IPS-11a (cell line): Measurements from ENCODE around the gene CNTN6.

ENCODE experiments used
- H3K4me3 ChIP-seq: one replicate; pipeline ENCODE4 v1.5.1; 2013; ENCODE audit warnings: low read depth, low read length, control low read depth

The CNTN6 gene

DNA sequence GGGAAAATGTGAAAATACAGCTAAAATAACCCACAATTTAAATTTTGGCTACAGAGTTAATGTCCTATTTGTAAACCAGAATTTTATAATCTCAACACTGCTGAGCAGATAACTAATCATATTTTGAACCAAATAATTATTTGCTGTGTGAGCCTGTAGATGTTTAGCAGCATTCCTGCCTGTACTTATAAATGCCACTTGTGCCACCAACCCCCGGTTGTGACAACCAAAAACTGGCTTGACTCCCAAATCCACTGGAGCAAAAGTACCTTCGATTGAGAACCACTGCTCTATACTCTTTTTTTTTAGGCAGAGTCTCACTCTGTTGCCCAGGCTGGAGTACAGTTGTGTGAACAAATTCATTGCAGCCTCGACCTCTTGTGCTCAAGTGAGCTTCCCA lies 78.5 kb downstream of the CNTN6 start:
- no peak overlapping the region for H3K4me3 ChIP-seq

DNA sequence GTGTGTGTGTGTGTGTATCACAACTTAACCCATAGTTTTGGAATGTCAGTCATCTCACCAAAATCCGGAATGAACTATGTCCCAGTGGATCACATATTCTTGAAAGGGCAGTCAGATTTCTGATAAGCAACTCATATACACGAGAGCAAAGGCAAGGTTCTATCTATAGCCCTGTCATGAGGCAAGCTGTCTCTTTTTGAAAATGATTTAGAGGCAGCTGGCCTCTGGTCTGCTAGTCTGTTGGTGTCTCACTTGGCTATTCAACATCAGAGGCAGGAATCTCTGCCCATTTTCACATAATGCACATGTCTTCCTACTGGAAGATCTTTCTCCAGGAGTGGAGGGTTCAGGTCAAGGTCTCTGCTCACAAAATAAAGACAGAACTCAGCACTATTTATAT lies 79.8 kb downstream of the CNTN6 start:
- H3K4me3 ChIP-seq = no peak overlapping the region

- no peak overlapping the region for H3K4me3 ChIP-seq
Measured at GRCh38 chr3:1179146-1179545, 86.3 kb downstream of the CNTN6 start.

DNA sequence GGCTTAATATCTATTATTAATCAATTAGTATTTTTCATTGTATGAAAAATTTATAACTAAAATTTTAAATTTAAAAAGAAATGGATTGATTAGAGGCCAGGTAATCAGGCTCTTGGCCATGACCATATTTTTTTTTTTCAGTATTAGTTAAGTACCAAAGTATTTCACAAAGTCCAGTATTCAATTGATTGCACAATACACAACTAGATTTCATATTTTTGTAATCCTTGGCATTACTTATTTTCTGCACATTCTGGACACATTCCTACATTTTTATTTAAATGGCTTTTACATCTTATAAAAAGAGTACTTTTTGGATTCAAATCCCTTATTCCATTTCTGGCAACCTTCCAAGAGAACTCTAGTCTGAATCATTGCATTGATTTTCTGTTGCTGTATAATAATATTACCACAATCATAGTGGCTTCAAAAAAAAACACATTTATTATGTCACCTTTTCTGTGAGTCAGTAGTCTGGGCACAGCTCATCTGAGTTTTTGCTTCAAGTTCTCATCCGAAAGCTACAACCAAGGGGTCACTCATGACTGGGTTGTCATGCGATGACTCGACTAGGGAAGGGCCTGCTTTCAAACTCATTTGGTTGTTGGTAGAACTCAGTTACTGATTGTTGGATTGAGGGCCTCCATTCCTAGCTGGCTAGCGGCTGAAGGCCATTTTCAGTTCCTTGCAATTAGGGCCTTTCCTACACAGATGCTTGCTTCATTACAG lies 90.7 kb downstream of the CNTN6 start:
- H3K4me3 ChIP-seq = no peak overlapping the region

DNA sequence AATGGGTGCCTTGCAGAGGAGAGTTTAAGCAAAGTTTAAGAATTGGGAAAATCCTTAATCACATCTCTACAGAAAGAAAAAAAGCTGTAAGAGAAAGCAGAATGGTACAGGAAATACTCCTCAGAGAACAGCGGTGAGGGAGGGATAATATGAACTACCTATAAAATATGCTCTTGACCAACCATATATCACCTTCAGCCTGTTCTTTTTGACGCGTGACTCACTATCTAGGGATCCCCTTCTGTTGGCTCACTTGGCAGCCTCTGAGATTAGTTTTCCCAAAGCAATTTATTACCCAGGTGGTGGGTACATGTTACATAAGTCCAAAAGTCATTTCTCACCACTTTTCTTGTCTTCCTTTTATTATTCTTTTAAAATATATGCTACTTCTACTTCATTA lies 97.7 kb downstream of the CNTN6 start:
- no peak overlapping the region for H3K4me3 ChIP-seq

DNA sequence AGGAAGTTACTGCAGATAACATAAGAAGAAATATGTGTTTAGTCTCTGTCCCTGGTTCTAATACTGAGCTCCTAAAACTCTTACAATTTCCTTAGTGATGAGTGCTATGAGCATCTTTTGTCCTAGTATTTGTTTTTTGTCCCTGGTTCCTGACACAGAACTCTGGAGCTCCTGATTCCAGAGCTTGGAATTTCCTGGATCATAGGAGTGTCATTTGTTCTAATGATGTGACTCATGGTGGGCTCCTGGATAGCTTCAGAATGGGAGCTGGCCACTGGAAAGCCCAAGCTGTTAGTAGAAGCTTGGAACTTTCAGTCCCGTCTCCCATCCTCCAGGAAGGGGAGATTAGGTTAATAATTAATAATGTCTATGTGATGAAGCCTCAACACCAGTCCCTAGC lies 98.2 kb downstream of the CNTN6 start:
- no peak overlapping the region for H3K4me3 ChIP-seq

- no peak overlapping the region for H3K4me3 ChIP-seq
Measured at GRCh38 chr3:1195947-1196346, 103.1 kb downstream of the CNTN6 start.

GRCh38 chr3:1197051-1197450 lies 104.2 kb downstream of the CNTN6 start:
- no peak overlapping the region for H3K4me3 ChIP-seq

GRCh38 chr3:1200371-1200770 lies 107.5 kb downstream of the CNTN6 start:
- no peak overlapping the region for H3K4me3 ChIP-seq

GRCh38 chr3:1207904-1208303 lies 115.1 kb downstream of the CNTN6 start:
- H3K4me3 ChIP-seq = no peak overlapping the region

DNA sequence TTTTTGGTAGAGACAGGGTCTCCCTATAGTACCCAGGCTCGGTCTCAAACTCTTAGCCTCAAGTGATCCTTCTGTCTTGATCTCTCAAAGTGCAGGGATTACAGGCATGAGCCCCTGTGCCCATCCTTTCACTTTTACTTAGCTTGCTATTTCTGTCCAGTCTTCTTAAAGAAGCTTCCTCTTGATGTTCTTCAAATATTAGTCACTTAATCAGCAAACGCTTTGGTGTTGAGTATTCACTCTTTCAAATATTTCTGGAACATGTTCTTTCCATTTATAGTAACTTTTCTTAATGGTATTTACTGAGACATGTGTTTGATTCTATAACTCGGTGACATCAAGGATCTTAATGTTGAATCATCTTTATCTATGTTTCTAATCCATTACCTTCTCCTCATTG lies 122.1 kb downstream of the CNTN6 start:
- H3K4me3 ChIP-seq = no peak overlapping the region

- H3K4me3 ChIP-seq = no peak overlapping the region
Measured at GRCh38 chr3:1216856-1217255, 124.0 kb downstream of the CNTN6 start.

GRCh38 chr3:1227111-1227510 lies 134.3 kb downstream of the CNTN6 start:
- no peak overlapping the region for H3K4me3 ChIP-seq

GRCh38 chr3:1228289-1228688 lies 135.5 kb downstream of the CNTN6 start:
- no peak overlapping the region for H3K4me3 ChIP-seq

DNA sequence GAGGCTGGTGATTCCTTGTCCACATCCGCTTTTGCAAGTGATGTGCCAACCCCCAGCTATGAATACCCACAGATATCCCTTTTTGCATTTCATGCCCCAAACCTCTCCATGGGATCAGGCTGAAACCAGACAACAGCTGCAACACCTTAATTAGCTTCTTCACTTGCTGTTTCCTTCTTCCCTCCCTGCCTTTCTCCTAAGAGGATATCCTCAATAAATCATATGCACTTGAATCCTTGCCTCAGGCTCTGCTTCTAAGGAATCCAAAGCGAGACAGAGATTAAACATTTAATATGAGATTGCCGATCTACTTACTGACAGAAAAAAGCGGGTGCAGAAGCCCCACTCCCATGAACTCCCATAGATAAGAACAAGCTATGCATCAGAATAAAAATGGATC lies 138.1 kb downstream of the CNTN6 start:
- H3K4me3 ChIP-seq = no peak overlapping the region

DNA sequence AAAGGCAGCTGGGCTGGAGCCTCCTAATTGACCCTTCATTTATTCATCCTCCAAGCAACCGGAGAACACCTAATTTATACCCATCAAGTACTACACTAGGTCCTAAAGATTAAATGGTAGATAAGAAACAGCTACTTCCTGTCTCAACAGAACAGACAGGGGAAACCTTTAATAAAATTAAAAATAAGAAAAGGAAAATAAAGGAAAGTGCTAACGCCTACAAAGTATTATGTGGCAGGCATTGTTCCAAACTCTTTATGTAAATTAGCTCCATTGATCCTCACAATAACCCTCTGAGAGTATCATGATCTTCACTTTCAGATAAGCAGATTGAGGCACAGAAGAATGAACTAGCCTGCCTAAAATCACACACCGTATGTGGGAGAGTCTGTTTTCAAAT lies 139.5 kb downstream of the CNTN6 start:
- no peak overlapping the region for H3K4me3 ChIP-seq

DNA sequence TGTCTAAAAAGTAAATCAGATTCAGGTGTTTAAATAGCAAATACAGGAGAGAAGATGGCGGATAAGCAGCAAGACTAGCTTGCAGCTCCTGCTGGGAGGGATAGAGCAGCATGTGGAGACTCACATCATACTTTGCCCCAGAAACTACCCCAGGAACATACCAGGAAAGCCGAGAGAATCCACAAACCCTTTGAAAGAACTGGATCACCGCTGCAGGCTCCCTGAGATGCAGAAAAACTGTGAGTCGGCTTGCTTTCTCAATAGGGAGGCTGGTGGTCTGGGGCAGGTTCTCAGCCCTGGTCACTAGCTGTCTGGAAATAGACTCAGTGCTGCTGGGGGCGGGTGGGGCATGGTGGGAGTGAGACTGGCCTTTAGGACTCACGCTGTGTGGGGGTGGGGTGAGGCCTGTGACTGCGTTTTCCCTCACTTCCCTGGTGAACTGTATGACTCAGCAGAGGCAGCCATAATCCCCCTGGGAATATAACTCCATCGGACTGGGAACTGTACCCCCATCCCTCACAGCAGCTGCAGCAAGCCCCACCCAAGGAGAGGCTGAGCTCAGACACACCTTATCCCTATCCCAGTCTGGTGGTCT lies 142.8 kb downstream of the CNTN6 start:
- no peak overlapping the region for H3K4me3 ChIP-seq

GRCh38 chr3:1251282-1252060 lies 158.6 kb downstream of the CNTN6 start:
- H3K4me3 ChIP-seq = no peak overlapping the region

GRCh38 chr3:1252061-1252430 lies 159.2 kb downstream of the CNTN6 start:
- H3K4me3 ChIP-seq = no peak overlapping the region

GRCh38 chr3:1262246-1262645 lies 169.4 kb downstream of the CNTN6 start:
- no peak overlapping the region for H3K4me3 ChIP-seq

DNA sequence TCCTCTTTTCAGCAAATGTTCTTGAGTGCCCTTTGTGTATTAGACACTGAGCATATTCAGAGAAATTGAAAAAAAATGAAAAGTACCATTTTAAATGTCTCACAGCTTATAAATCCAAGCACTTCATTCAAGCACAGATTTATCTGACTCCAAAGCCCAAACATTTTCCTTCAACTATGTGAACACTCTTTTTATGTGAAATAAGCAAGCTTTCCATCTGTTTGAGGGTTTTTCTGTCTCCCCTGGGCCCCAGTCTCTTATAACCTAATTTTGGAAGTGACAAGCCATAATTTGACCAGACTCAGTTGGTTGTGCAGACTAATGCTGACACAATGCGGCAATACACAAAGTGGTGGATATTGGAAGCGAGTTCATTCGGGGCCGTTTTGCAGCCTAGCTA lies 170.3 kb downstream of the CNTN6 start:
- H3K4me3 ChIP-seq = no peak overlapping the region

GRCh38 chr3:1269808-1270207 lies 177.0 kb downstream of the CNTN6 start:
- H3K4me3 ChIP-seq = no peak overlapping the region
